GM21360 (cell line): ENCODE data around the gene DUSP28.
"Not testable (repeated sequence)": the region's sequence is repeated elsewhere in the genome, so short reads cannot be mapped to it uniquely, and the experiment has no call there.

Experiments used
- ATAC-seq: cut with Tn5 transposase; IDR thresholded peaks from one replicate; pipeline ENCODE4 v1.9.1; 2021; ENCODE audit warnings: mild to moderate bottlenecking, moderate library complexity; ENCODE audit not compliant: unreplicated experiment

DUSP28 gene

GRCh38 chr2:240527153-240527750, 32.9 kb upstream of the DUSP28 start:
- no peak for ATAC-seq

GRCh38 chr2:240528406-240529040, 31.6 kb upstream of the DUSP28 start:
- ATAC-seq = no peak

- ATAC-seq = no peak
Measured at GRCh38 chr2:240529344-240529999, 30.7 kb upstream of the DUSP28 start.

- no peak for ATAC-seq
Measured at GRCh38 chr2:240530181-240530580, 30.0 kb upstream of the DUSP28 start.

GRCh38 chr2:240531038-240531437, 29.1 kb upstream of the DUSP28 start:
- no peak for ATAC-seq

- ATAC-seq = no peak
Measured at GRCh38 chr2:240532031-240532775, 28.0 kb upstream of the DUSP28 start.

- ATAC-seq = no peak
Measured at GRCh38 chr2:240538031-240538780, 22.0 kb upstream of the DUSP28 start.

- ATAC-seq = not testable (repeated sequence)
Measured at GRCh38 chr2:240539101-240539500, 21.1 kb upstream of the DUSP28 start.

GRCh38 chr2:240539906-240540305, 20.3 kb upstream of the DUSP28 start:
- ATAC-seq = no peak

- ATAC-seq = no peak
Measured at GRCh38 chr2:240551288-240551687, 8.9 kb upstream of the DUSP28 start.

- ATAC-seq = no peak
Measured at GRCh38 chr2:240551811-240552210, 8.3 kb upstream of the DUSP28 start.

- no peak for ATAC-seq
Measured at GRCh38 chr2:240553956-240554480, 6.1 kb upstream of the DUSP28 start.

- ATAC-seq = no peak
Measured at GRCh38 chr2:240554767-240555493, 5.2 kb upstream of the DUSP28 start.

- no peak for ATAC-seq
Measured at GRCh38 chr2:240555541-240556250, 4.5 kb upstream of the DUSP28 start.

GRCh38 chr2:240556553-240557100, 3.5 kb upstream of the DUSP28 start:
- no peak for ATAC-seq

- ATAC-seq = no peak
Measured at GRCh38 chr2:240557101-240557751, 2.9 kb upstream of the DUSP28 start.

GRCh38 chr2:240557808-240558207, 2.3 kb upstream of the DUSP28 start, which contains the start of gene ANKMY1:
Gene ANKMY1, minus strand, starts transcription at chr2:240557988. Its CDS starts 653 bp downstream, at chr2:240557335.
- ATAC-seq = no peak

- ATAC-seq = no peak
Measured at GRCh38 chr2:240558236-240558761, 1.9 kb upstream of the DUSP28 start.
